Daoy (cell line): ENCODE measurements around the gene SIPA1L2. TPM values are rescaled to one million over a fixed set of nuclear protein-coding genes. Genes with fewer than 3 reads are reported as not detected.

Source experiments
- DNase-seq: peaks from one replicate; pipeline ENCODE4 v3.0.0-alpha.2; 2015; ENCODE audit warnings: low read depth
- total RNA-seq: library from RNA; depleted of rRNA; stranded (reverse); fragments of >200 nt; shearing (Covaris generic); gene quantifications from 2 replicates; pipeline ENCODE4 v1.2.3, GENCODE V29; 2014; rRNA removed

The SIPA1L2 gene
- total RNA-seq, 1 experiment from 2014 or later = 37.4 TPM

DNA sequence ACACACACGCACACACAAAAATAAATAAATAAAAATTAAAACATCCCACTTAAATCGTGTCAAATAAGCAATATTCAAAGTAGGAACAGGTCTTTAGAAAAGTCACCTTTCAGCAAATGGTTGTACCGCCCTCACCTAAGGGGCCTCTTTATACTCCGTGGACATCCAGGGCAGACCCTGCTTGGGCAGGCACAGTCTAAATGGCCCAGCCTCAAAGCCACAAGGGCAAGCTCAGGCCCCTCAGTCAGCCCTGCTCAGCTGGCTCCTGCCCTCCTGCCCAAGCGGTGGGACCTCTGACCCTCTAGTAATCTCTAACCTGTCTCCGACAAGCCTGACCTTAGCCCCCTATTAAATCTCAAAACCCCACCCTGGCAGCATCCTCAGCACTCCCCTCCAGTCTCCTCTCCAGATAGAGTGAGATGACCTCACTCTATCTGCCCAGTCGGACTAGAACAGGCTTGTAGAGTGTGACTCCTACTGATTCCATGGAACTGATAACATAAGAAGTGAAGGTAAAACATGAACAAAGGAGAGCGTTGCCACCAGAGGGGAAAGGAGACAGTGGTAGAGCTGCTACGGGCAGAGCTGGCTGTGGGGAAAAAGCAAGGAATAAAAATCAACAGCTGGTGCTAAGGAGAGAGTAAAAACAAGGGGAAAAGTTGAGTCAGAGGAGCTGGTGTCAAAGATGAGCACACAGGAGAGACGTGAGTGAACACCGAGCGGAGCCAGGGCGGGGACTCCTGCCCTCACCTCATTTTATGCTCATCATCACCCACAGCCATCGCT lies 36.0 kb downstream of the SIPA1L2 start:
- no peak for DNase-seq

DNA sequence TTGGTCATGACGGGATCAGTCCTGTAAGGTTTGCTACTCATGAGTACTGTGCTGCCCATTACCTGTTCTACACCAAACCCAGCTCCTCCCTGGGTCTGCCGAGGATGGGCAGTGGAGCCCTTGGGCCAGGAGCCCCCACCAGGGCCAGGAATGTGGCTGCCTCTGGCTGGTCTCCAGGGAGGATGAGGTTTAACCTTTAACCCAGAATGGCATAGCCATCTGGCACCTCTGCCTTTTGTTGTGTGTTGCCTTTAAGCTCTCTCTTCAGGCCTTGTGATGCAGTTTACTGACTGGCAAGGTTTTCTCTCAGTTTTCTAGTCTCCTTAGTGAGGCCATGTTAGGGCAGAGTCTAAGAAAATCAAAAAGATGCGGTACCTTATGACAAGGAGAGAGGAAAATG lies 38.6 kb downstream of the SIPA1L2 start:
- DNase-seq = no peak

DNA sequence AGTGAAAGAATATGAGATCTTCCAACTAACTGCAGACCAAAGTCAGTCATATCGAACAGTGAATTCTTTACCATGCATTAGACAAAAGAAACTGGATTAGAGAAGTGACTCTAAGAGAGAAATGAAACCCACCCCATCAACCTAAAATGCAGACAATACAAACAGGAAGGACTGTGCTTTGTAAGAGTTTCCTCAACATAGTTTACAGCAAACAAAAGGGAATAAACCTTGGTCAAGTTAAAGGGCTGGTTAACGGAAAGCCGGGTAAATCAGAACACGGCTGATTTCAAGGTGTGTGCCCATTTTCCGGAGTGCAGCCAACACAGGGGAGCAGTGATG lies 39.2 kb downstream of the SIPA1L2 start:
- DNase-seq = no peak

DNA sequence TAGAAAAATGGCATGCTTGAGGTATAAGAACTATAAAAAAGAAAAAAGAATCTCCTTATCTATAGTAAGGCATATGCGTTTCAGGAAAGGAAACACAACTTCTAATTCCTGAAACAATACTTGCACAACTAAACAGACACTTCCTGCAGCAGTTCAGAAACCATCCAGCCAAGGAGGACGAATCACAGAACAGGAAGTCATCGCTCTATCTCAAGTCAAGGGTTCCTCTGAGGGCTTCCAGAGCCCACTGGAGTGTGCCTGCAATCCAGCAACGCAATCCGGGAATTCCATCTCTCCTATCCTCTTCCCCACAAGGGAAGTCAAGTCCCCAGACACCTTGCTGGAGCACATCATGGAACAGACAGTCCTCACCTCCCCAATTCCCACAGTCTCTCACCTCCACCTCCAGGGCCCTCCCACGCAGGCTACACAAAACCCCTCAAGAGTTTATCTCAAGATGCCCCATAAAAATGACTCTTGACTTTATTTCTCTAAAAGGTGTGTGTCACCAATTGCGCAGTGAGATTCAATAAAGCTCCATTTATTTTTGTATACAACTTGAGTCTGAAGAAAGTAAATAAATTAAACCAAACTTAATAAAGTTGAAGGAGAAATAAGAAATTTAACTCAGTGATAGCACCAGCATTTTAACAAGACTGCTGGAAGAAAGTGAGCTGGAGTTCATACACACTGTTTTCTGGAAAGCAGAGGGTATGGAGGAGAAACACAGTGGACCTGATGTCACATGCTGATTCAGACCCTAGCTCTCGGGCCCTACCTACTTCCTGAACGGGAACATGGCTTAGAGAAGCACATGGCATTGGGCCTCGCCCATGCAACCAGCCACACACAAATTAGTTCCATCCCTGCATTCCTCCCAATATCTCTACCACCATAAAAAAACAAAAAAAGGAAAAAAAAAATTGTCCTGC lies 39.9 kb downstream of the SIPA1L2 start:
- DNase-seq = no peak

DNA sequence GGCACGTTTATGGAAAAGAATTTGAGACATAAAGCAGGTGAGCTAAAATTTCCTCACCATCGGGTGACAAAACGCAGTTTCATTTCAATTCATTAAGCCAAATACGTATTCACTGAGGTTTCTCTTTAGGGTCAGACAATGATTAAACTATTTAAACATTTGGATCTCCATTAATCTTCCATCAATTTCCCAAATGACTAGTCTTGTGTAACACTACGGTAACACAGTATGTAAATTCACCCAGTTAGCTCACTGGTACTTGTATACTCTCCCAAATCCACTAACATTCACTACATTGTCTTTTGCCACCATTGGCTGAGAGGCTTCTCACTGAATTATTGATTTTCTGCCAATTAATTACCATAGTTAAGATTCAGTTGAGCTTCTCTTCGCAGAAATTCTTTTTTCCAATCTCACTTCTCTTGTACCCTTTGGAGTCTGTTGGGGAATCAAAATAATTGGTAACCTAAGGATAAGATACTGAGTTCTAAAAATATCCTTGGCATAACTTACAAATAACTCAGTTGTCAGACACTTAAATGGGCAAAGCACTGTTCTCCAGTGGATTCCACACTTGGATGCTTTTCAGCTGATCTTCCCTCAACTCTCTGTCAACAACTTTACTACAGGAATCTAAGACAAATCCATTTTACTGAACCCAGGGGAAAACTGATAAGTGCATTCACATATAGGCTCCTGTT lies 40.7 kb downstream of the SIPA1L2 start:
- no peak for DNase-seq

DNA sequence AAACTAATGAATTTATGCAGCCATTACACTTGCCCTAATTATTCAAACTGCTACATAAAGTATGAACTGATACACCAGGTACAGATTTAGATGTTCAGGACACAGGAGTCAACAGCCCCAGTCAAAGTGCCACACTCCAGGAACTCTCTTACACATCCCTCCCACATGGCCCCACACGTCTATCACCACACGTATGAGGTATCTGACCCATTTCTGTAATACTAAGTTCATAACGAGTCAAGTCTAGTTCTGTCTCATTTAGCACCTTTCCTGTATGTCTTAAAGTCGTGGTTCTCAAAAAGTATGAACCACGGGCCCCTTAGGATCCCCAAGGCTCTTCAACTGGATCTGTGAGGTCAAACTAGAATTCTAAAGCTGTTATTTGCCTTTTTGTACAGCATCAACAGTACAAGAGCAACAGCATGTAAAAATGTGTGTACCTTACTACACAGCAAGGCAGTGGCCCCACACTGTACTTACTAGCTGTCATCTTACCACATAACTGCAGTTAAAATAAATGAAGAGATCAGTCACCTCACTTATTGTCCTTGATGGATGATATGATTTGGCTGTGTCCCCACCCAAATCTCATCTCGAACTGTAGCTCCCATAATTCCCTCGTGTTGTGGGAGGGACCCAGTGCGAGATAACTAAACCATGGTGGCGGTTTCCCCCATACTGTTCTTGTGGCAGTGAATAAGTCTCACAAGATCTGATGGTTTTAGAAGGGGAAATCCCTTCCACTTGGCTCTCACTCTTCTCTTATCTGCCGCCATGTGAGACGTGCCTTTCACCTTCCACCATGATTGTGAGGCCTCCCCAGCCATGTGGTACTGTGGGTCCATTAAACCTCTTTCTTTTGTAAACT lies 42.6 kb downstream of the SIPA1L2 start:
- no peak for DNase-seq

DNA sequence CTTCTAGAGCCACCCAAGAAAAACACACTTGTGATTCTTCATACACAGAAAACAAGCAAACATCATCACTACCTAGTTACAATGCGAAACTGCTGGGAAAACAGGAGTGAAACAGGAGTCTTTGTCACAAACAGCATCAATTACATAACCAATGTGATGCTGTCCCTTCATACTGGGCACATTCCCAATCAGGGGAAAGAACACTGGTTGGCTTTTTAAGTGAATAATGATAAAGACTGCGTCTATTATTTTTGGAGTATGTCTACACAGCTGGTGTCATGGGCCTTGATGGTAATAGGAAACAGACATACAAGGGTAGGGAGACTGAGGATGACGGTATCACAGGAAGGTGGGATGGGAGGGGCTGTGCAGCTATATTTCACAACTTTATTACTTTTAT lies 43.3 kb downstream of the SIPA1L2 start:
- DNase-seq = no peak

DNA sequence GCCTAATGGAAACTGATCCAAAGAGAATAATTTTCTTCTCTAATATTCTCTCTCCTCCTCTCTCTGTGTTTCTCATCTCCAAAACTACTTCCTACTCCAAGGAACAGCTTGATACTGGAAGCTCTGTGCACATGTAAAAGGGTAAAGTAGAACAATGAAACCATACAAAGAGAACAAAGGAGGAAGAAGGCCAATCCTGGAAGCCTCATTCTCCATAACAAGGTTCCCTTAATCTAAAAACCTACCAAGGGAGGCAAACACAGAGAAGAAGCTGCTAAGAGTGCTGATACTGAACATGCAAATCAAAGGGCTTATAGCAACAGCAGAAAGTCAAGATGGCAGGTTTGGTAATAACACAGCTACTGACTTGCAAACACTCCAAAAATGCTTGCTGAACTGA lies 44.4 kb downstream of the SIPA1L2 start:
- DNase-seq = no peak

DNA sequence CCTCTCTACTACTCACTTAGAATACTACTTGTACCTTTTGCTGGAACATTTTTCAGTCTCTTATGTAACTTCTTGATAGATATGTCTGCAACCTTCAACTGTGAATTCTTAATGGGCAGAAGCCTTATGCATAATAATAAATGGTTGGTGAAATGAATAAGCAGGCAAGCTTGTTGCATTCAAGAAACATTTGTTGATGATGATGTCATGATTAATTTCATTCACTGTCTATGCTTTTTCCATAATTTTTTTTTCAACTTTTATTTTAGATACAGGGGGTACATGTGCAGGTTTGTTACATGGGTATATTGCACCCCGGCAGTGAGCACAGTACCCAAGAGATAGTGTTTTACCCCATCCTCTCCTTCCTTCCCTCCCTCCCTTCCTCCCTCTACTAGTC lies 48.0 kb downstream of the SIPA1L2 start:
- DNase-seq = no peak

Other genes with a start within 250 kb of the SIPA1L2 start
- gene MAP10, start 175.3 kb upstream of the SIPA1L2 start, total RNA-seq = 6.5 and 8.9 TPM in 2 replicates